ENCODE data around the gene CFTR. TPM values are rescaled to one million over a fixed set of nuclear protein-coding genes. Genes with fewer than 3 reads are reported as not detected.

CFTR gene
- total and polyA plus RNA-seq, 9 of the 15 experiments (the other 6 are each of a cell fraction or from before 2014, with no cell fraction given) = 0.20 TPM; not detected in 8

DNA sequence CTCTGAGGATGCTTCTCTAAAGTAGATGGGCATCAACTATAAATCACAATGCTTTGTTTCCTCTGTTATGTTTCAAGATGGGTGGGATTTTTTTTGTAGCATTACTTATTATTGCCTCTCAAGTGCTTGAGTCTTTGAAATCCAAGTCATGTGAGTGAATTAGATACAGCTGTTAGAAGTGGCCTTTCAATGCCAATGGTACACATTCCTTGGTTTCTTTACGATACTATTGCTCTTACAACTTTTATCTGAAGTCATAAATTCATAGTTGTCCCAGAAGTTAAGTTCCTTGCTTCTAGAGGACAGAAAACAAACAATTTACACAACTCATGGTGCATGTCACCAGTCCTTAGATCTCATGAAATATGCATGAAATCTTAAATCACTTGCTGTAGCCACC lies 15.5 kb downstream of the CFTR start:
- in situ Hi-C loops (cut with MboI) (no loop called here), intact Hi-C loops (cut with micrococcal nuclease) (no loop called here)
- no peak overlapping the region for H3K4me2 ChIP-seq (ENCODE audit: insufficient read depth, low read length)
- TF ChIP-seq HNRNPK (IDR thresholded peaks at IDR 0.05; ENCODE audit: low read depth, low read length, poor library complexity, severe bottlenecking) (no peak), KAT8 (IDR thresholded peaks at IDR 0.05; ENCODE audit: low read depth) (no peak)
- H3K9ac ChIP-seq (ENCODE audit: insufficient read depth in 1 of 2, low read depth in 2 of 2, low read length in 2 of 2) = no peak overlapping the region
- no peak for DNase-seq (ENCODE audit: extremely low read depth in 1 of 4, low spot score in 3 of 4)
- H2AFZ ChIP-seq (ENCODE audit: low read depth, low read length) = no peak overlapping the region
- ChIA-PET POLR2A (interaction anchor here (1.0 kb wide), 1 partner anchor 17 kb away, joined by 3 read pairs; no protein-coding TSS in a partner anchor), CTCF (ENCODE audit: low intra/inter-chr PET ratio) (no interaction called here)
- WGBS (ENCODE audit: insufficient coverage, low coverage, missing lambda C conversion rate) = 0% methylated on average over 1 of the region's 1 CpG
- H3K27ac ChIP-seq (ENCODE audit: extremely low read depth, low read depth, low read length) = no peak overlapping the region
- ATAC-seq = no peak
- H3K36me3 ChIP-seq (ENCODE audit: control insufficient read depth, insufficient read depth, low read length) = no peaks in the 10 kb centered on the region
- no peaks in the 10 kb centered on the region for H4K20me1 ChIP-seq (replicated peaks; ENCODE audit: control insufficient read depth, insufficient read depth, low read length)
- no peak overlapping the region for H3K4me3 ChIP-seq
- no TSS peak for BruUV-seq (replicated peaks)
- H3K4me1 ChIP-seq (replicated peaks in 1 of 2; ENCODE audit: control insufficient read depth in 2 of 2, insufficient read depth in 2 of 2, low read length in 2 of 2) = no peaks in the 10 kb centered on the region
- FAIRE-seq = no peak
- H3K27me3 ChIP-seq (ENCODE audit: control insufficient read depth in 2 of 2, insufficient read depth in 2 of 2, low read length in 2 of 2) = no peaks in the 10 kb centered on the region
- H3K9me3 ChIP-seq (replicated peaks; ENCODE audit: control insufficient read depth, insufficient read depth, low read depth, low read length) = no peaks in the 10 kb centered on the region
- no peaks in the 10 kb centered on the region for H3K79me2 ChIP-seq (ENCODE audit: control insufficient read depth, insufficient read depth, low read length)
- H3K9me1 ChIP-seq (ENCODE audit: control insufficient read depth, insufficient read depth, low read length) = no peaks in the 10 kb centered on the region

DNA sequence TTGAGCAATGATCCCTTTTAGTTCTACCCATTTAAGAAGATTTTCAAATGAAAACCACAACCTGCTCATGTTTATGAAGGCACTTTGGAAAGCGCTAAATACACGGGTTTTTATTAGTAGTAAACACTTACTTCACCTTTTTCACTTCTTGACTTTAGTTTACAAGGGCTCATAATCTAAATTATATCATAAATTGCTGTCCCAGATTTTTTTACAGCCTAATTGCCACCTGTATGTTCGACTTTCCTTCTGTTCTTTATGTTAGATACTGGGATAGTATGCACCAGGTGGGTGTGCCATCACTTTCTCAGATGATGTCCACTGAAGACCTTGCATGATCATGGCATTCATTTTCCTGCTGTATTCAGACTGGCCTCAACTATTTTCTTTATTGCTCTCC lies 22.5 kb downstream of the CFTR start:
- Histone ChIP-seq H3K36me3 (ENCODE audit: control insufficient read depth, insufficient read depth, low read length) (no peaks in the 10 kb centered on the region), H3K4me2 (ENCODE audit: insufficient read depth, low read length) (no peak overlapping the region), H3K27me3 (ENCODE audit: control insufficient read depth in 2 of 2, insufficient read depth in 2 of 2, low read length in 2 of 2) (no peaks in the 10 kb centered on the region), H4K20me1 (replicated peaks; ENCODE audit: control insufficient read depth, insufficient read depth, low read length) (no peaks in the 10 kb centered on the region), H3K9me3 (replicated peaks; ENCODE audit: control insufficient read depth, insufficient read depth, low read depth, low read length) (no peaks in the 10 kb centered on the region), H2AFZ (ENCODE audit: low read depth, low read length) (no peak overlapping the region), H3K4me3 (no peak overlapping the region), H3K79me2 (ENCODE audit: control insufficient read depth, insufficient read depth, low read length) (no peaks in the 10 kb centered on the region), H3K9ac (ENCODE audit: insufficient read depth in 1 of 2, low read depth in 2 of 2, low read length in 2 of 2) (no peak overlapping the region), H3K9me1 (ENCODE audit: control insufficient read depth, insufficient read depth, low read length) (no peaks in the 10 kb centered on the region), H3K4me1 (replicated peaks in 1 of 2; ENCODE audit: control insufficient read depth in 2 of 2, insufficient read depth in 2 of 2, low read length in 2 of 2) (no peaks in the 10 kb centered on the region), H3K27ac (ENCODE audit: extremely low read depth, low read depth, low read length) (no peak overlapping the region)
- no peak for ATAC-seq
- in situ Hi-C loops (cut with MboI) (no loop called here), intact Hi-C loops (cut with micrococcal nuclease) (no loop called here)
- no peak for DNase-seq (ENCODE audit: extremely low read depth in 1 of 4, low spot score in 3 of 4)
- ChIA-PET POLR2A (no interaction called here), CTCF (ENCODE audit: low intra/inter-chr PET ratio) (no interaction called here)
- no peak for FAIRE-seq
- no TSS peak for BruUV-seq (replicated peaks)
- WGBS (ENCODE audit: insufficient coverage, low coverage, missing lambda C conversion rate) = 0% methylated on average over 3 of the region's 3 CpGs
- TF ChIP-seq, protein P1, sequence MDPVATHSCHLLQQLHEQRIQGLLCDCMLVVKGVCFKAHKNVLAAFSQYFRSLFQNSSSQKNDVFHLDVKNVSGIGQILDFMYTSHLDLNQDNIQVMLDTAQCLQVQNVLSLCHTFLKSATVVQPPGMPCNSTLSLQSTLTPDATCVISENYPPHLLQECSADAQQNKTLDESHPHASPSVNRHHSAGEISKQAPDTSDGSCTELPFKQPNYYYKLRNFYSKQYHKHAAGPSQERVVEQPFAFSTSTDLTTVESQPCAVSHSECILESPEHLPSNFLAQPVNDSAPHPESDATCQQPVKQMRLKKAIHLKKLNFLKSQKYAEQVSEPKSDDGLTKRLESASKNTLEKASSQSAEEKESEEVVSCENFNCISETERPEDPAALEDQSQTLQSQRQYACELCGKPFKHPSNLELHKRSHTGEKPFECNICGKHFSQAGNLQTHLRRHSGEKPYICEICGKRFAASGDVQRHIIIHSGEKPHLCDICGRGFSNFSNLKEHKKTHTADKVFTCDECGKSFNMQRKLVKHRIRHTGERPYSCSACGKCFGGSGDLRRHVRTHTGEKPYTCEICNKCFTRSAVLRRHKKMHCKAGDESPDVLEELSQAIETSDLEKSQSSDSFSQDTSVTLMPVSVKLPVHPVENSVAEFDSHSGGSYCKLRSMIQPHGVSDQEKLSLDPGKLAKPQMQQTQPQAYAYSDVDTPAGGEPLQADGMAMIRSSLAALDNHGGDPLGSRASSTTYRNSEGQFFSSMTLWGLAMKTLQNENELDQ (CRISPR knock-in tag; IDR thresholded peaks at IDR 0.05; ENCODE audit: borderline replicate concordance) = no peak
- TF ChIP-seq, protein P2, sequence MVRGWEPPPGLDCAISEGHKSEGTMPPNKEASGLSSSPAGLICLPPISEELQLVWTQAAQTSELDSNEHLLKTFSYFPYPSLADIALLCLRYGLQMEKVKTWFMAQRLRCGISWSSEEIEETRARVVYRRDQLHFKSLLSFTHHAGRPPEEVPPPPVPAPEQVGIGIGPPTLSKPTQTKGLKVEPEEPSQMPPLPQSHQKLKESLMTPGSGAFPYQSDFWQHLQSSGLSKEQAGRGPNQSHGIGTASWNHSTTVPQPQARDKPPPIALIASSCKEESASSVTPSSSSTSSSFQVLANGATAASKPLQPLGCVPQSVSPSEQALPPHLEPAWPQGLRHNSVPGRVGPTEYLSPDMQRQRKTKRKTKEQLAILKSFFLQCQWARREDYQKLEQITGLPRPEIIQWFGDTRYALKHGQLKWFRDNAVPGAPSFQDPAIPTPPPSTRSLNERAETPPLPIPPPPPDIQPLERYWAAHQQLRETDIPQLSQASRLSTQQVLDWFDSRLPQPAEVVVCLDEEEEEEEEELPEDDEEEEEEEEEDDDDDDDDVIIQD (CRISPR knock-in tag; IDR thresholded peaks at IDR 0.05) = no peak
- TF ChIP-seq NCOA6 (IDR thresholded peaks at IDR 0.05) = no peak
- TF ChIP-seq ZFPM2 (CRISPR knock-in tag; IDR thresholded peaks at IDR 0.05) = no peak
- TF ChIP-seq MAZ (CRISPR knock-in tag; conservative IDR thresholded peaks at IDR 0.05 in 1 of 2, IDR thresholded peaks at IDR 0.05 in 1 of 2) = no peak
- TF ChIP-seq TFAM (CRISPR knock-in tag; conservative IDR thresholded peaks at IDR 0.05) = no peak
- TF ChIP-seq, protein P3, sequence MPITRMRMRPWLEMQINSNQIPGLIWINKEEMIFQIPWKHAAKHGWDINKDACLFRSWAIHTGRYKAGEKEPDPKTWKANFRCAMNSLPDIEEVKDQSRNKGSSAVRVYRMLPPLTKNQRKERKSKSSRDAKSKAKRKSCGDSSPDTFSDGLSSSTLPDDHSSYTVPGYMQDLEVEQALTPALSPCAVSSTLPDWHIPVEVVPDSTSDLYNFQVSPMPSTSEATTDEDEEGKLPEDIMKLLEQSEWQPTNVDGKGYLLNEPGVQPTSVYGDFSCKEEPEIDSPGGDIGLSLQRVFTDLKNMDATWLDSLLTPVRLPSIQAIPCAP (CRISPR knock-in tag; IDR thresholded peaks at IDR 0.05; ENCODE audit: borderline replicate concordance) = no peak
- TF ChIP-seq STAT5B (CRISPR knock-in tag; IDR thresholded peaks at IDR 0.05) = no peak
- no peak for TF ChIP-seq NRF1 (conservative IDR thresholded peaks at IDR 0.05 in 1 of 2, IDR thresholded peaks at IDR 0.05 in 1 of 2)
- TF ChIP-seq ZKSCAN8 (CRISPR knock-in tag; IDR thresholded peaks at IDR 0.05) = no peak
